Fibroblast of the conjunctiva (primary cell): ENCODE measurements around the gene CD2.

Experiments
- DNase-seq: peaks from one replicate; pipeline ENCODE4 v3.0.0-alpha.2; 2010; ENCODE audit warnings: low read depth

CD2 gene

GRCh38 chr1:116760996-116761665 is 6.9 kb downstream of the CD2 start:
- no peak for DNase-seq

GRCh38 chr1:116762281-116762680 is 8.1 kb downstream of the CD2 start:
- no peak for DNase-seq

GRCh38 chr1:116762781-116763115 is 8.5 kb downstream of the CD2 start:
- DNase-seq: no peak

GRCh38 chr1:116763116-116763786 is 9.0 kb downstream of the CD2 start:
- peak; percentile 37 for DNase-seq

GRCh38 chr1:116763787-116764465 is 9.7 kb downstream of the CD2 start:
- DNase-seq: no peak

GRCh38 chr1:116764466-116764898 is 10.3 kb downstream of the CD2 start:
- no peak for DNase-seq

- no peak for DNase-seq
Observed at GRCh38 chr1:116764906-116765862, 11.0 kb downstream of the CD2 start.

GRCh38 chr1:116765962-116766361 is 11.7 kb downstream of the CD2 start:
- DNase-seq: no peak

GRCh38 chr1:116766616-116767469 is 12.6 kb downstream of the CD2 start:
- no peak for DNase-seq

- DNase-seq: no peak
Observed at GRCh38 chr1:116767782-116768382, 13.7 kb downstream of the CD2 start.

- DNase-seq: no peak
Observed at GRCh38 chr1:116768416-116769103, 14.3 kb downstream of the CD2 start.

- no peak for DNase-seq
Observed at GRCh38 chr1:116769104-116769452, 14.8 kb downstream of the CD2 start.

GRCh38 chr1:116769561-116769977 is 15.3 kb downstream of the CD2 start:
- DNase-seq: no peak

GRCh38 chr1:116769994-116770393 is 15.8 kb downstream of the CD2 start:
- DNase-seq: no peak

- no peak for DNase-seq
Observed at GRCh38 chr1:116770625-116771024, 16.4 kb downstream of the CD2 start.

GRCh38 chr1:116771997-116772647 is 17.9 kb downstream of the CD2 start:
- DNase-seq: no peak

GRCh38 chr1:116772648-116773045 is 18.4 kb downstream of the CD2 start:
- no peak for DNase-seq

GRCh38 chr1:116775116-116775752 is 21.0 kb downstream of the CD2 start:
- DNase-seq: no peak
